GM19463 (cell line): ENCODE results near the gene NSMF.

Experiments
- ATAC-seq: cut with Tn5 transposase; IDR thresholded peaks from one replicate; pipeline ENCODE4 v1.9.1; 2021; ENCODE audit warnings: mild to moderate bottlenecking, moderate library complexity; ENCODE audit not compliant: unreplicated experiment

Gene NSMF

GRCh38 chr9:137492464-137493363 lies 33.6 kb upstream of the NSMF start:
- no peak for ATAC-seq

GRCh38 chr9:137491735-137492432 lies 32.8 kb upstream of the NSMF start:
- no peak for ATAC-seq

GRCh38 chr9:137490532-137491186 lies 31.5 kb upstream of the NSMF start:
- ATAC-seq = no peak

GRCh38 chr9:137488906-137489305 lies 29.8 kb upstream of the NSMF start:
- ATAC-seq = no peak

- no peak for ATAC-seq
Measured at GRCh38 chr9:137488327-137488653, 29.2 kb upstream of the NSMF start.

GRCh38 chr9:137487454-137488326 lies 28.6 kb upstream of the NSMF start:
- no peak for ATAC-seq

- no peak for ATAC-seq
Measured at GRCh38 chr9:137486545-137487453, 27.7 kb upstream of the NSMF start.

- ATAC-seq = no peak
Measured at GRCh38 chr9:137486141-137486490, 27.0 kb upstream of the NSMF start.

- ATAC-seq = no peak
Measured at GRCh38 chr9:137485343-137486140, 26.4 kb upstream of the NSMF start.

- no peak for ATAC-seq
Measured at GRCh38 chr9:137484551-137485315, 25.6 kb upstream of the NSMF start.

- no peak for ATAC-seq
Measured at GRCh38 chr9:137482094-137482781, 23.1 kb upstream of the NSMF start.

- ATAC-seq = no peak
Measured at GRCh38 chr9:137480686-137481683, 21.9 kb upstream of the NSMF start.

GRCh38 chr9:137479892-137480685 lies 21.0 kb upstream of the NSMF start:
- ATAC-seq = no peak

GRCh38 chr9:137478962-137479861 lies 20.1 kb upstream of the NSMF start:
- ATAC-seq = no peak

- no peak for ATAC-seq
Measured at GRCh38 chr9:137478613-137478961, 19.5 kb upstream of the NSMF start.
